Neural cell (in vitro differentiated cells): ENCODE data around the gene NDFIP1. TPM values are rescaled to one million over a fixed set of nuclear protein-coding genes. Genes with fewer than 3 reads are reported as not detected.
A peak's percentile ranks its signal among the peaks of the same experiment; 100 is the strongest.

Experiments
- H2AFZ ChIP-seq: fragments of 200-600, 300-800 bp; sonication (generic), shearing (Covaris generic); 2 replicates; pipeline ENCODE4 v1.6.0; 2014; ENCODE audit warnings: low read depth, mild to moderate bottlenecking, antibody characterized with exemption, low read length, moderate library complexity
- H3F3A ChIP-seq: fragments of 200-600 bp; shearing (Covaris generic); 2 replicates; pipeline ENCODE4 v1.6.1; 2016; ENCODE audit warnings: mild to moderate bottlenecking, moderate library complexity, mixed read lengths, antibody characterized with exemption, low read length; ENCODE audit not compliant: insufficient read depth, poor library complexity, severe bottlenecking
- H3K27ac ChIP-seq: fragments of 200-600, 300-800 bp; sonication (generic), shearing (Covaris generic); 2 replicates; pipeline ENCODE4 v1.5.1; 2014; ENCODE audit warnings: mild to moderate bottlenecking, low read length, moderate library complexity
- H3K27me3 ChIP-seq: fragments of 300-800, 200-600 bp; sonication (generic), shearing (Covaris generic); 2 replicates; pipeline ENCODE4 v1.6.0; 2014; ENCODE audit warnings: mild to moderate bottlenecking, low read depth, low read length, moderate library complexity; ENCODE audit not compliant: insufficient read depth
- H3K36me3 ChIP-seq: fragments of 300-800, 200-600 bp; sonication (generic), shearing (Covaris generic); 2 replicates; pipeline ENCODE4 v1.5.1; 2014; ENCODE audit warnings: mild to moderate bottlenecking, antibody characterized with exemption, low read length, moderate library complexity; ENCODE audit not compliant: insufficient read depth
- H3K4me2 ChIP-seq: fragments of 300-800, 200-600 bp; sonication (generic), shearing (Covaris generic); 2 replicates; pipeline ENCODE4 v1.6.0; 2014; ENCODE audit warnings: mild to moderate bottlenecking, low read length
- H3K4me3 ChIP-seq: fragments of 300-800, 200-600 bp; sonication (generic), shearing (Covaris generic); 2 replicates; pipeline ENCODE4 v1.5.1; 2014; ENCODE audit warnings: mild to moderate bottlenecking, low read length, moderate library complexity
- H3K79me2 ChIP-seq: fragments of 200-600 bp; shearing (Covaris generic); replicated peaks from 2 replicates; pipeline ENCODE4 v1.6.0; 2014; ENCODE audit warnings: mild to moderate bottlenecking, low read length, moderate library complexity; ENCODE audit not compliant: insufficient read depth
- H3K9ac ChIP-seq: fragments of 300-800, 200-600 bp; sonication (generic), shearing (Covaris generic); 2 replicates; pipeline ENCODE4 v1.6.1; 2016; ENCODE audit warnings: mild to moderate bottlenecking, low read length, mixed read lengths
- H3K9me2 ChIP-seq: fragments of 200-600 bp; shearing (Covaris generic); 2 replicates; pipeline ENCODE4 v1.6.1; 2016; ENCODE audit warnings: mild to moderate bottlenecking, low read length, mixed read lengths; ENCODE audit not compliant: insufficient read depth
- H3K9me3 ChIP-seq: fragments of 200-600, 300-800 bp; sonication (generic), shearing (Covaris generic); 2 replicates; pipeline ENCODE4 v1.6.1; 2016; ENCODE audit warnings: mild to moderate bottlenecking, mixed run types, low read length, moderate library complexity, mixed read lengths
- H4K20me1 ChIP-seq: fragments of 200-600 bp; shearing (Covaris generic); 2 replicates; pipeline ENCODE4 v1.6.1; 2016; ENCODE audit warnings: mild to moderate bottlenecking, mixed run types; ENCODE audit not compliant: insufficient read depth
- CTCF ChIP-seq: fragments of 450-650 bp; IDR thresholded peaks from 2 replicates; pipeline ENCODE4 v1.5.1; 2014; ENCODE audit warnings: antibody characterized with exemption, mild to moderate bottlenecking, moderate library complexity; ENCODE audit not compliant: poor library complexity, severe bottlenecking
- EP300 ChIP-seq: fragments of 450-650 bp; conservative IDR thresholded peaks from 2 replicates; pipeline ENCODE4 v1.6.1; 2014; ENCODE audit warnings: antibody characterized with exemption, mild to moderate bottlenecking, moderate library complexity; ENCODE audit not compliant: poor library complexity, severe bottlenecking
- EZH2 ChIP-seq: fragments of 200-600, 300-800 bp; shearing (Covaris generic), sonication (generic); IDR thresholded peaks from 2 replicates; pipeline ENCODE4 v1.6.1; 2014; ENCODE audit warnings: antibody characterized with exemption, low read length, borderline replicate concordance, mild to moderate bottlenecking; ENCODE audit not compliant: insufficient read depth, poor library complexity, severe bottlenecking
- MXI1 ChIP-seq: fragments of 450-650 bp; conservative IDR thresholded peaks from 2 replicates; pipeline ENCODE4 v1.6.1; 2014; ENCODE audit warnings: antibody characterized with exemption, mild to moderate bottlenecking; ENCODE audit not compliant: poor library complexity, severe bottlenecking
- POLR2AphosphoS5 ChIP-seq: IDR thresholded peaks from 2 replicates; pipeline ENCODE4 v1.6.1; 2012
- RAD21 ChIP-seq: fragments of 450-650 bp; conservative IDR thresholded peaks from 2 replicates; pipeline ENCODE4 v1.6.1; 2014; ENCODE audit warnings: antibody characterized with exemption, mild to moderate bottlenecking, moderate library complexity
- REST ChIP-seq: IDR thresholded peaks from 2 replicates; pipeline ENCODE4 v1.6.1; 2012; ENCODE audit warnings: borderline replicate concordance
- SMC3 ChIP-seq: fragments of 450-650 bp; conservative IDR thresholded peaks from 2 replicates; pipeline ENCODE4 v1.6.1; 2014; ENCODE audit warnings: antibody characterized with exemption, mild to moderate bottlenecking, moderate library complexity; ENCODE audit not compliant: poor library complexity
- TAF1 ChIP-seq: IDR thresholded peaks from 2 replicates; pipeline ENCODE4 v1.6.1; 2012; ENCODE audit warnings: low read depth
- polyA plus RNA-seq: library from polyadenylated mRNA; depleted of rRNA; stranded (reverse); fragments of >200 nt; gene quantifications from 2 replicates; pipeline ENCODE4 v1.2.3, GENCODE V29; 2014

The NDFIP1 gene
- polyA plus RNA-seq, 1 donor from 2014 or later: 99.7 TPM

GRCh38 chr5:142151436-142152383, 43.1 kb downstream of the NDFIP1 start:
- H4K20me1 ChIP-seq: no peaks in the 10 kb centered on the region
- no peaks in the 10 kb centered on the region for H3F3A ChIP-seq
- H3K27ac ChIP-seq: no peak overlapping the region
- H3K79me2 ChIP-seq: no peaks in the 10 kb centered on the region
- no peak overlapping the region for H3K4me3 ChIP-seq
- H2AFZ ChIP-seq: no peak overlapping the region
- TF ChIP-seq POLR2AphosphoS5 (no peak), MXI1 (no peak), EP300 (no peak), CTCF (peak; percentile 88), SMC3 (peak; percentile 87), REST (no peak), RAD21 (peak; percentile 86), TAF1 (no peak), EZH2 (no peak)
- H3K9ac ChIP-seq: no peak overlapping the region
- H3K9me3 ChIP-seq: no peaks in the 10 kb centered on the region
- H3K9me2 ChIP-seq: no peaks in the 10 kb centered on the region
- H3K27me3 ChIP-seq: no peaks in the 10 kb centered on the region
- peaks cover 7% of the 10 kb centered on the region for H3K36me3 ChIP-seq
- no peak overlapping the region for H3K4me2 ChIP-seq

- Histone ChIP-seq H2AFZ (no peak overlapping the region), H3K4me2 (no peak overlapping the region), H3K36me3 (peaks cover under 1% of the 10 kb centered on the region), H3K27ac (no peak overlapping the region), H3F3A (no peaks in the 10 kb centered on the region), H3K4me3 (no peak overlapping the region), H3K79me2 (no peaks in the 10 kb centered on the region), H3K27me3 (no peaks in the 10 kb centered on the region), H4K20me1 (no peaks in the 10 kb centered on the region), H3K9ac (no peak overlapping the region), H3K9me3 (no peaks in the 10 kb centered on the region), H3K9me2 (no peaks in the 10 kb centered on the region)
- TF ChIP-seq SMC3 (no peak), POLR2AphosphoS5 (no peak), EZH2 (no peak), CTCF (no peak), REST (no peak), MXI1 (no peak), EP300 (no peak), TAF1 (no peak), RAD21 (no peak)
Observed at GRCh38 chr5:142152384-142152732, 43.8 kb downstream of the NDFIP1 start.
